Measurements from ENCODE around the gene SULT1A1.

- TF ChIP-seq EZH2 (IDR thresholded peaks at IDR 0.05; ENCODE audit: insufficient read depth, poor library complexity, severe bottlenecking) (no peak), EZH2phosphoT487 (IDR thresholded peaks at IDR 0.05; ENCODE audit: insufficient read depth, low read depth) (no peak)
These were observed 5.7 kb downstream of the SULT1A1 start for GRCh38 chr16:28604186-28604565.
